HG03108 (cell line): ENCODE measurements around the gene HIKESHI.

Experiments used
- ATAC-seq: cut with Tn5 transposase; IDR thresholded peaks from one replicate; pipeline ENCODE4 v1.9.1; 2021; ENCODE audit warnings: moderate library complexity; ENCODE audit not compliant: unreplicated experiment

HIKESHI gene

GRCh38 chr11:86374069-86374468 lies 72.0 kb downstream of the HIKESHI start:
- no peak for ATAC-seq

- ATAC-seq, result no peak
These were observed 72.5 kb downstream of the HIKESHI start, which contains the start of gene CCDC81 for GRCh38 chr11:86374586-86374985. Gene CCDC81 (plus strand): TSS chr11:86374887. CDS start chr11:86375164, 277 bp downstream.

GRCh38 chr11:86377972-86378371 lies 75.9 kb downstream of the HIKESHI start:
- ATAC-seq, result no peak

- no peak for ATAC-seq
These were observed 78.4 kb downstream of the HIKESHI start for GRCh38 chr11:86380295-86381059.

- no peak for ATAC-seq
These were observed 81.3 kb downstream of the HIKESHI start for GRCh38 chr11:86383041-86383955.

- ATAC-seq, result no peak
These were observed 84.2 kb downstream of the HIKESHI start for GRCh38 chr11:86386283-86386682.

DNA sequence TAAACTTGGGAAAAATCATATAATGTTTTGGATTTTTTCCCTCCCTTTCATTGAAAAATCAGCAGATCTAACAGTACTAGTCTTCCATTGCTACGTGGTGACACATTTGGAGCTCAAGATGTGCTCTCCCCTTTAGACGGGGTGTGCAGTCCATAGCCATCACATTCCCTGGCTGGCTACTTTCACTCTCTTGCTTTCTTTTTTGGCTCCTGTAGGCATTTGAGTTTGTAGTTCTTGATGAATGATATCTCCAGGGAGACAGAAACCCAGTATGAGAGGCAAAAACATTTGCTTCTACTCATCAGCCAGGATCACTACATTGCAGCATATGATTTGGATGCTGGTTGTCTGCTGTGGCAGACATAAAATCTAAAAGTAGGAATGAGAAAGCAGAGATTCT lies 84.7 kb downstream of the HIKESHI start:
- ATAC-seq, result no peak

DNA sequence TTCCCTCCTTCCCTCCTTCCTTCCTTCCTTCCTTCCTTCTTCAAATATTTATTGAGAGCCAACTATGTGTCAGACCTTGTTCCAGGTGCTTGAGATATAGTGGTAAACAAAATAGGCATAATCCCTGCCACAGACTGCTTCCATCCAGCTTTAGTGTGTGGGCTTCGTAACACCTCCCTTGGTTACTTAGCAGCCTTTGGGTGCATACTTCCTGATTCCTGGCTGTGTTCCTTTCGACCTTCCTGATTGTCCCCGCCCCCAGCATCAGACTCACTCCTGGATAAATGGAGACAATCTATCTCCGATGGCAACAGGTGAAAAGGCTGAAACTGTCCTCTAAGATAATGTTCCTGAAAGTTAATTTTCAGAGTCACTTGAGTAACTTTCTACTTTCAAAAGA lies 86.2 kb downstream of the HIKESHI start:
- ATAC-seq, result no peak

GRCh38 chr11:86390487-86390886 lies 88.4 kb downstream of the HIKESHI start:
- ATAC-seq, result no peak

DNA sequence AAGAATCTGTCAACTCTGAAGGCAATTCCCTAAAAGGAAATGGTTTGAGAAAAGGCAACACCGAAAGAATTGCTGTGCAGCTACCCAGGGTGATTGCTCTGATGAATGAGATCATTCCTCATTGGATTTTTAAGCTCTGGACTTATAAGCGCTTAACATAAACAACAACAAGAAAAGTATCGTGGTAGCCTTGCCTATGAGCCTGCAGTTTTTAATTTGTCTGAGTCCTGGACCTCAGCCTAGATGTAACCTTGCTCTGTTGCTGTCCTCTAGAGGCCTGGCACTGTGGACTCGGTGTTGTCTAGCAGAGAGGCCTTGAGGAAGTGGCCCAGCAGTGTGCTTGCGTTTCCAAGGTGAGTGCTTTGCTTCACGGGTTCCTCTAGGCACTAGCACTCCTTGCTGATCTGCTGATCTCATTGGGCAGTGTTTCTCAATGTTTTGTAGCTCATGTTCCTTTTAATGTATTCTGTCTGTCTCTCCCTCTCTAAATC lies 93.1 kb downstream of the HIKESHI start:
- no peak for ATAC-seq
